CD4-positive, CD25-positive, alpha-beta regulatory T cell (primary cell): Measurements from ENCODE around the gene KRT16. TPM values are rescaled to one million over a fixed set of nuclear protein-coding genes. Genes with fewer than 3 reads are reported as not detected.
A peak's percentile ranks its signal among the peaks of the same experiment; 100 is the strongest.
"Not testable (repeated sequence)": the region's sequence is repeated elsewhere in the genome, so short reads cannot be mapped to it uniquely, and the experiment has no call there.

Source experiments
- ATAC-seq, 2 donors: fragments of 150-1000 bp; cut with Tn5 transposase; one replicate each; pipeline ENCODE4 v1.10.0; 2021; ENCODE audit warnings: low read depth in 2 of 2, moderate number of reproducible peaks in 2 of 2, moderate library complexity in 1 of 2
- DNase-seq, 3 donors: peaks; one replicate each; pipeline versions ENCODE4 v3.0.0 to v3.0.0-alpha.2; 2012 to 2022; ENCODE audit warnings: mixed read lengths in 1 of 3
- H3K27ac ChIP-seq: one replicate; pipeline ENCODE4 v1.7.0; 2013; ENCODE audit warnings: mild to moderate bottlenecking, low read length; ENCODE audit not compliant: insufficient read depth, poor library complexity, severe bottlenecking
- H3K27me3 ChIP-seq: one replicate; pipeline ENCODE4 v1.7.0; 2013; ENCODE audit warnings: low read length; ENCODE audit not compliant: control insufficient read depth, insufficient read depth
- H3K36me3 ChIP-seq: one replicate; pipeline ENCODE4 v1.7.0; 2013; ENCODE audit warnings: mild to moderate bottlenecking, low read length, moderate library complexity; ENCODE audit not compliant: control insufficient read depth, insufficient read depth
- H3K4me1 ChIP-seq: 2 replicates; pipeline ENCODE4 v1.7.0; 2013; ENCODE audit warnings: mild to moderate bottlenecking, low read length; ENCODE audit not compliant: insufficient read depth, control insufficient read depth, poor library complexity, severe bottlenecking
- H3K4me3 ChIP-seq: one replicate; pipeline ENCODE4 v1.7.0; 2013; ENCODE audit warnings: low read depth, mild to moderate bottlenecking, low read length, moderate library complexity
- H3K9me3 ChIP-seq, 2 experiments: 1 replicate in 1 of 2; 2 replicates in 1 of 2; pipeline ENCODE4 v1.7.0; 2013; ENCODE audit warnings: low read length in 2 of 2, mild to moderate bottlenecking in 1 of 2, moderate library complexity in 1 of 2; ENCODE audit not compliant: control insufficient read depth in 2 of 2
- H3K27ac Mint-ChIP-seq, 3 donors: one replicate each; pipeline ENCODE4 v1.8.0; 2020 to 2022; ENCODE audit warnings: mild to moderate bottlenecking in 3 of 3, mixed read lengths in 3 of 3, moderate library complexity in 2 of 3
- H3K27me3 Mint-ChIP-seq: one replicate; pipeline ENCODE4 v1.8.0; 2022; ENCODE audit warnings: mild to moderate bottlenecking, mixed read lengths
- H3K36me3 Mint-ChIP-seq: one replicate; pipeline ENCODE4 v1.8.0; 2020; ENCODE audit warnings: mixed read lengths
- H3K4me1 Mint-ChIP-seq, 4 donors: one replicate each; pipeline ENCODE4 v1.8.0; 2020 to 2022; ENCODE audit warnings: mixed read lengths in 4 of 4, mild to moderate bottlenecking in 1 of 4
- H3K4me3 Mint-ChIP-seq, 4 donors: one replicate each; pipeline ENCODE4 v1.8.0; 2020 to 2022; ENCODE audit warnings: mild to moderate bottlenecking in 4 of 4, mixed read lengths in 4 of 4, moderate library complexity in 3 of 4
- H3K9me3 Mint-ChIP-seq, 7 donors: one replicate each; pipeline ENCODE4 v1.8.0; 2020 to 2022; ENCODE audit warnings: mixed read lengths in 7 of 7, mild to moderate bottlenecking in 3 of 7, moderate library complexity in 2 of 7
- polyA plus RNA-seq, 4 donors: library from polyadenylated mRNA; unstranded; fragments of 300-500 nt; fragmentation: Illumina TruSeq; gene quantifications; one replicate each; pipeline ENCODE4 v1.2.3, GENCODE V29; 2021
- total RNA-seq: library from RNA; stranded (reverse); gene quantifications from one replicate; pipeline ENCODE4 v1.2.3, GENCODE V29; 2022

The KRT16 gene
- total and polyA plus RNA-seq, 5 donors from 2014 or later = not detected

GRCh38 chr17:41622340-41623183 is 10.0 kb upstream of the KRT16 start:
- DNase-seq = not testable (repeated sequence)

GRCh38 chr17:41621916-41622315 is 9.3 kb upstream of the KRT16 start:
- H3K27me3 Mint-ChIP-seq = no peaks in the 10 kb centered on the region
- no peaks in the 10 kb centered on the region for H3K36me3 Mint-ChIP-seq
- H3K4me1 Mint-ChIP-seq = no peaks in the 10 kb centered on the region
- ATAC-seq (no peak), DNase-seq (no peak)
- no peak overlapping the region for H3K27ac ChIP-seq
- H3K9me3 ChIP-seq = no peaks in the 10 kb centered on the region
- H3K27ac Mint-ChIP-seq = peak overlapping the region in 1 of 3 donors; percentile 15
- no peaks in the 10 kb centered on the region for H3K27me3 ChIP-seq
- peaks cover 0 to 2% (median 0%) of the 10 kb centered on the region in 7 donors for H3K9me3 Mint-ChIP-seq
- no peaks in the 10 kb centered on the region for H3K36me3 ChIP-seq
- H3K4me1 ChIP-seq = no peaks in the 10 kb centered on the region
- H3K4me3 ChIP-seq = no peak overlapping the region
- no peak overlapping the region for H3K4me3 Mint-ChIP-seq

More at GRCh38 chr17:41622340-41623183, 10.0 kb upstream of the KRT16 start:
- not testable (repeated sequence) for H3K9me3 ChIP-seq, H3K27ac ChIP-seq, H3K4me3 ChIP-seq, H3K27me3 Mint-ChIP-seq, H3K4me1 Mint-ChIP-seq, H3K27me3 ChIP-seq, H3K36me3 ChIP-seq, H3K9me3 Mint-ChIP-seq, H3K36me3 Mint-ChIP-seq, H3K4me1 ChIP-seq, H3K4me3 Mint-ChIP-seq, ATAC-seq
- peak overlapping the region in 1 of 3 donors; percentile 15 for H3K27ac Mint-ChIP-seq

GRCh38 chr17:41621435-41621817 is 8.9 kb upstream of the KRT16 start:
- not testable (repeated sequence) for H3K27me3 Mint-ChIP-seq, ATAC-seq, H3K27ac Mint-ChIP-seq, DNase-seq, H3K36me3 Mint-ChIP-seq, H3K27me3 ChIP-seq, H3K9me3 ChIP-seq, H3K9me3 Mint-ChIP-seq, H3K4me1 Mint-ChIP-seq, H3K36me3 ChIP-seq, H3K4me1 ChIP-seq, H3K27ac ChIP-seq, H3K4me3 ChIP-seq, H3K4me3 Mint-ChIP-seq

GRCh38 chr17:41620583-41621434 is 8.2 kb upstream of the KRT16 start:
- Mint-ChIP-seq H3K36me3 (no peaks in the 10 kb centered on the region), H3K4me3 (no peak overlapping the region), H3K27me3 (no peaks in the 10 kb centered on the region), H3K9me3 (peaks cover 0 to 2% (median 0%) of the 10 kb centered on the region in 7 donors), H3K27ac (peak overlapping the region in 1 of 3 donors; percentile 29), H3K4me1 (no peaks in the 10 kb centered on the region)
- no peak overlapping the region for H3K27ac ChIP-seq
- ATAC-seq (no peak), DNase-seq (no peak)
- no peaks in the 10 kb centered on the region for H3K4me1 ChIP-seq
- no peaks in the 10 kb centered on the region for H3K27me3 ChIP-seq
- H3K4me3 ChIP-seq = no peak overlapping the region
- no peaks in the 10 kb centered on the region for H3K9me3 ChIP-seq
- H3K36me3 ChIP-seq = no peaks in the 10 kb centered on the region

GRCh38 chr17:41619927-41620582 is 7.5 kb upstream of the KRT16 start:
- not testable (repeated sequence) for H3K4me1 Mint-ChIP-seq, H3K27ac Mint-ChIP-seq, H3K27me3 ChIP-seq, H3K4me3 ChIP-seq, H3K9me3 Mint-ChIP-seq, H3K36me3 Mint-ChIP-seq, H3K9me3 ChIP-seq, DNase-seq, H3K4me1 ChIP-seq, H3K4me3 Mint-ChIP-seq, H3K27ac ChIP-seq, ATAC-seq, H3K27me3 Mint-ChIP-seq, H3K36me3 ChIP-seq

GRCh38 chr17:41619036-41619926 is 6.7 kb upstream of the KRT16 start:
- no peaks in the 10 kb centered on the region for H3K4me1 ChIP-seq
- DNase-seq = no peak
- H3K27ac ChIP-seq = no peak overlapping the region
- no peaks in the 10 kb centered on the region for H3K36me3 ChIP-seq
- peaks cover 0 to 2% (median 0%) of the 10 kb centered on the region in 7 donors for H3K9me3 Mint-ChIP-seq
- H3K9me3 ChIP-seq = no peaks in the 10 kb centered on the region
- no peak for ATAC-seq
- no peak overlapping the region for H3K4me3 ChIP-seq
- no peak overlapping the region for H3K4me3 Mint-ChIP-seq
- H3K36me3 Mint-ChIP-seq = no peaks in the 10 kb centered on the region
- H3K27me3 ChIP-seq = no peaks in the 10 kb centered on the region
- no peak overlapping the region for H3K27ac Mint-ChIP-seq
- no peaks in the 10 kb centered on the region for H3K4me1 Mint-ChIP-seq
- H3K27me3 Mint-ChIP-seq = no peaks in the 10 kb centered on the region
